Liver (tissue), 9 donors: Measurements from ENCODE around the gene PRELID3B. TPM values are rescaled to one million over a fixed set of nuclear protein-coding genes. Genes with fewer than 3 reads are reported as not detected.

Experiments used
- DNase-seq: peaks from one replicate; pipeline ENCODE4 v3.0.0-alpha.2; 2017; ENCODE audit warnings: low spot score
- H3K27ac ChIP-seq, 2 donors: one replicate each; pipeline ENCODE4 v1.7.0; 2013; ENCODE audit warnings: inconsistent platforms in 2 of 2, low read length in 2 of 2, control low read depth in 1 of 2, low read depth in 1 of 2, mild to moderate bottlenecking in 1 of 2
- H3K27me3 ChIP-seq, 4 donors: one replicate each; pipeline versions ENCODE4 v1.6.1 to v1.7.0; 2013; ENCODE audit warnings: low read length in 3 of 4, inconsistent platforms in 1 of 4, mild to moderate bottlenecking in 1 of 4, moderate library complexity in 1 of 4; ENCODE audit not compliant: control insufficient read depth in 4 of 4, insufficient read depth in 4 of 4
- H3K36me3 ChIP-seq, 4 donors: one replicate each; pipeline versions ENCODE4 v1.6.1 to v1.7.0; 2013; ENCODE audit warnings: low read length in 3 of 4, mild to moderate bottlenecking in 3 of 4, low read depth in 1 of 4, moderate library complexity in 1 of 4; ENCODE audit not compliant: control insufficient read depth in 4 of 4, insufficient read depth in 3 of 4
- H3K4me1 ChIP-seq, 4 donors: one replicate each; pipeline versions ENCODE4 v1.6.1 to v1.7.0; 2013; ENCODE audit warnings: low read length in 3 of 4, mild to moderate bottlenecking in 3 of 4, moderate library complexity in 1 of 4; ENCODE audit not compliant: control insufficient read depth in 4 of 4, insufficient read depth in 4 of 4
- H3K4me3 ChIP-seq, 3 donors: one replicate each; pipeline versions ENCODE4 v1.6.1 to v1.7.0; 2013; ENCODE audit warnings: low read length in 3 of 3, control low read depth in 1 of 3, low read depth in 1 of 3, mild to moderate bottlenecking in 1 of 3
- H3K9ac ChIP-seq, 2 donors: one replicate each; pipeline ENCODE4 v1.7.0; 2013; ENCODE audit warnings: low read length in 2 of 2, mild to moderate bottlenecking in 2 of 2, moderate library complexity in 2 of 2, control low read depth in 1 of 2, low read depth in 1 of 2
- H3K9me3 ChIP-seq, 4 donors: one replicate each; pipeline versions ENCODE4 v1.6.1 to v1.7.0; 2013; ENCODE audit warnings: low read length in 3 of 4; ENCODE audit not compliant: control insufficient read depth in 4 of 4
- ATF3 ChIP-seq: IDR thresholded peaks from 2 replicates; pipeline ENCODE4 v1.6.1; 2016; ENCODE audit warnings: antibody characterized with exemption
- FOXA1 ChIP-seq: IDR thresholded peaks from 2 replicates; pipeline ENCODE4 v1.6.1; 2016; ENCODE audit warnings: antibody characterized with exemption
- FOXA2 ChIP-seq: IDR thresholded peaks from 2 replicates; pipeline ENCODE4 v1.6.1; 2016; ENCODE audit warnings: antibody characterized with exemption
- GABPA ChIP-seq, 2 donors: IDR thresholded peaks in 1 of 2; conservative IDR thresholded peaks in 1 of 2; 2 replicates each; pipeline ENCODE4 v1.6.1; 2016; ENCODE audit warnings: antibody characterized with exemption in 2 of 2, mild to moderate bottlenecking in 1 of 2, moderate library complexity in 1 of 2
- HNF4A ChIP-seq, 2 donors: conservative IDR thresholded peaks; 2 replicates each; pipeline ENCODE4 v1.6.1; 2016; ENCODE audit warnings: antibody characterized with exemption in 2 of 2, mild to moderate bottlenecking in 2 of 2
- HNF4G ChIP-seq: IDR thresholded peaks from 2 replicates; pipeline ENCODE4 v1.6.1; 2016; ENCODE audit warnings: antibody characterized with exemption
- JUND ChIP-seq, 2 donors: IDR thresholded peaks; 2 replicates each; pipeline ENCODE4 v1.6.1; 2016; ENCODE audit warnings: antibody characterized with exemption in 2 of 2
- RAD21 ChIP-seq, 2 donors: IDR thresholded peaks; 2 replicates each; pipeline ENCODE4 v1.6.1; 2016; ENCODE audit warnings: antibody characterized with exemption in 2 of 2, mild to moderate bottlenecking in 2 of 2
- REST ChIP-seq: IDR thresholded peaks from 2 replicates; pipeline ENCODE4 v1.6.1; 2016; ENCODE audit warnings: antibody characterized with exemption, mild to moderate bottlenecking
- SP1 ChIP-seq: IDR thresholded peaks from 2 replicates; pipeline ENCODE4 v1.6.1; 2018; ENCODE audit warnings: antibody characterized with exemption, mild to moderate bottlenecking
- TAF1 ChIP-seq: conservative IDR thresholded peaks from 2 replicates; pipeline ENCODE4 v1.6.1; 2016; ENCODE audit warnings: antibody characterized with exemption, mild to moderate bottlenecking
- ZBTB33 ChIP-seq: IDR thresholded peaks from 2 replicates; pipeline ENCODE4 v1.6.1; 2016; ENCODE audit warnings: antibody characterized with exemption
- WGBS: extraction: QIAGEN DNeasy Blood & Tissue Kit; methylation state at CpG from one replicate; pipeline ENCODE4 v1.1.7; 2013; 5-methylcytosine and 5-hydroxymethylcytosine counted together
- polyA plus RNA-seq, 2 donors: library from polyadenylated mRNA; stranded (reverse) in 1 of 2; unstranded in 1 of 2; fragments of 200-250 nt in 1 of 2; fragments of >200 nt in 1 of 2; fragmentation: Nextera tagmentation in 1 of 2; extraction: Ambion mirVana in 1 of 2; gene quantifications; one replicate each; pipeline versions ENCODE4 v1.2.1 to v1.2.3, GENCODE V29; 2013 to 2015
- total RNA-seq, 2 donors: library from RNA; depleted of rRNA; stranded (reverse); fragments of >200 nt; gene quantifications; one replicate each; pipeline ENCODE4 v1.2.3, GENCODE V29; 2014
- donor health status: healthy.
- donor health status: healthy.
- donor health status: healthy.
- donor health status: healthy.
- donor health status: healthy.

Gene PRELID3B
- total and polyA plus RNA-seq, 4 donors: 18.2 to 38.1 (median 25.3) TPM

GRCh38 chr20:59047938-59048680, 5.5 kb upstream of the PRELID3B start:
- Histone ChIP-seq H3K4me3 (no peak overlapping the region), H3K36me3 (no peaks in the 10 kb centered on the region), H3K9ac (no peak overlapping the region), H3K4me1 (peaks cover 0 to 5% (median 2%) of the 10 kb centered on the region in 4 donors), H3K27me3 (no peaks in the 10 kb centered on the region), H3K27ac (no peak overlapping the region), H3K9me3 (no peaks in the 10 kb centered on the region)
- TF ChIP-seq GABPA (IDR thresholded peaks at IDR 0.05 in 1 of 2, conservative IDR thresholded peaks at IDR 0.05 in 1 of 2): no peak
- TF ChIP-seq FOXA2: no peak
- TF ChIP-seq REST: no peak
- TF ChIP-seq TAF1: no peak
- WGBS: 78% methylated on average over 5 of the region's 5 CpGs
- no peak for DNase-seq

- Histone ChIP-seq H3K27ac (no peak overlapping the region), H3K9me3 (no peaks in the 10 kb centered on the region), H3K4me1 (peaks cover 0 to 10% (median 4%) of the 10 kb centered on the region in 4 donors), H3K9ac (no peak overlapping the region), H3K36me3 (no peaks in the 10 kb centered on the region), H3K27me3 (no peaks in the 10 kb centered on the region), H3K4me3 (no peak overlapping the region)
- 96% methylated on average over 3 of the region's 3 CpGs for WGBS
- TF ChIP-seq HNF4A (conservative IDR thresholded peaks at IDR 0.05): no peak
- no peak for DNase-seq
Observed at GRCh38 chr20:59046862-59047261, 4.3 kb upstream of the PRELID3B start.

- H3K4me3 ChIP-seq: no peak overlapping the region
- no peak overlapping the region for H3K27ac ChIP-seq
- 92% methylated on average over 3 of the region's 3 CpGs for WGBS
- no peak for DNase-seq
- H3K36me3 ChIP-seq: no peaks in the 10 kb centered on the region
- peaks cover 5 to 26% (median 21%) of the 10 kb centered on the region in 4 donors for H3K4me1 ChIP-seq
- no peak overlapping the region for H3K9ac ChIP-seq
- TF ChIP-seq JUND (IDR thresholded peaks at IDR 0.05) (no peak), TAF1 (no peak), HNF4A (conservative IDR thresholded peaks at IDR 0.05) (no peak), HNF4G (no peak), SP1 (no peak), FOXA2 (no peak), ATF3 (no peak), FOXA1 (no peak), RAD21 (IDR thresholded peaks at IDR 0.05) (no peak), ZBTB33 (no peak)
- no peaks in the 10 kb centered on the region for H3K27me3 ChIP-seq
- H3K9me3 ChIP-seq: no peaks in the 10 kb centered on the region
Observed at GRCh38 chr20:59044796-59045195, 2.2 kb upstream of the PRELID3B start.
